Caki2 (cell line): ENCODE results near the gene RAD51D. TPM values are rescaled to one million over a fixed set of nuclear protein-coding genes. Genes with fewer than 3 reads are reported as not detected.
"Not testable (repeated sequence)": the region's sequence is repeated elsewhere in the genome, so short reads cannot be mapped to it uniquely, and the experiment has no call there.

Source experiments
- DNase-seq: peaks from one replicate; pipeline ENCODE4 v3.0.0-alpha.2; 2015; ENCODE audit warnings: low read depth
- in situ Hi-C: cut with HindIII; loops from 2 replicates; pipeline ENCODE4 v1.10.0; 2016; ENCODE audit warnings: low sequenced_read_pairs, low pct_unique_long_range_greater_than_20kb, mixed read lengths
- total RNA-seq: library from RNA; depleted of rRNA; stranded (reverse); fragments of >200 nt; shearing (Covaris generic); gene quantifications from 2 replicates; pipeline ENCODE4 v1.2.3, GENCODE V29; 2014; ENCODE audit warnings: low replicate concordance; rRNA removed

RAD51D gene
- total RNA-seq, 1 experiment from 2014 or later, result 3.6 TPM

DNA sequence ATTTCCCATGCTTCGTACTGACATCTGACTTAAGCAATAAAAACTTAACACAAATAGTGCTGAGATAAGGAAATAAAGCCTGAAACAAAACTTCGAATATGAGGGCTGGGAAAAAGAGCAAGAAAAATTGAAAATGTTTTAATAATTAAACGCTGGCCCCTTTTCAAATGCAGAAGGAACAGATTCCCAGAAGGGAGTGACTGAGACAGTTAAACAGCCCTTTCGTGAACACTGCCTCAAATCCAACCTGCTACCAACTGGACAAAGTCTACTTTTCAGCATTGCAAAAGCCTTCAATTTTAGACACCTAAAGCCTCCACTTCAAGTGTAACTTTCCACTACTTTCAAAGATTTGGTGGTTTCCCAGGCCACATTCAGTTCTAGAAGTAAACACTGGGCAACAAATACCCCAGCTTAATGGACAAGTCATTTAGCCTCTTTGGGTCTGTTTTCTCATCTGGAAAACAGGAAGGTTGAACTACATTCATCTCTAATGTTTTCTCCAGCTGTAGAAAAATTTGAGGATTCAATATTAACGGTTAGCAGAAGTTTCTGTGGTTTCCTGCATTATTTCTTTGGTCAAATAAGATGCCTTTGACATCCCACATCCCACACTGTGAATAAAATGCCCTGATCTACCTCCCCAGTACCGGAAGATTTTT lies 68.0 kb downstream of the RAD51D start:
- in situ Hi-C loops, result no loop called here
- DNase-seq, result no peak

DNA sequence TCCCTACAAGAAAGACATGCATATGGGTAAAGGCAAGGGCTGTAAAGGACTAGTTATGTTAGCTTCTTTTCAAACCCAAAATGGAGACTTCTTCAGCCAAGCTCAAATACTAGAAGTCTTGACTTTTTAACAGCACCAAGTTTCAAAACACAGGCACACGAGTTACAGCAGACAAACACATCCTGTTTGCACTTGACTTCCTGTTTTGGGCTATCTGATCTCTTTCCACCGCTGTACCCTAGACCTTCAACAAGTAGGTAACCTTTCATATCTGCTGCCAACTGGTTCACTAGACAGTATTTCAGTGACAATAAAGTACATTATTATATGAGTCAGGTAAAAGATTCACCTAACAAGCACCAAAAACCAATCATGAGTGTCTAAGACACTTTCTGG lies 68.5 kb downstream of the RAD51D start:
- DNase-seq, result peak; percentile 41
- in situ Hi-C loops, result no loop called here

DNA sequence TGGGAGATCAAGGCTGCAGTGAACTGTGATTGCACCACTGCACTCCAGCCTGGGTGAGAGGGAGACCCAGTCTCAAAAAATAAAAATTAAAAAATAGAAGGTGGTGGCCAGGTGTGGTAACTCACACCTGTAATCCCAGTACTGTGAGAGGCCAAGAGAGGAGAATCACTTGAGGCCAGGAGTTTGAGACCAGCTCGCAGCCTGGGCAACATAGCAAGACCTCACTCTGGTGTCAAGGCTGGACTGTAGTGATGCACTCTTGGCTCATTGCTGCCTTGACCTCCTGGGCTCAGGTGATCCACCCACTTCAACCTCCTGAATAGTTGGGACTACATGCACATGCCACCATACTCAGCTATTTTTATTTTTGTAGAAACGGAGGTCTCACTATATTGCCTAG lies 69.5 kb downstream of the RAD51D start:
- DNase-seq, result no peak
- in situ Hi-C loops, result no loop called here

DNA sequence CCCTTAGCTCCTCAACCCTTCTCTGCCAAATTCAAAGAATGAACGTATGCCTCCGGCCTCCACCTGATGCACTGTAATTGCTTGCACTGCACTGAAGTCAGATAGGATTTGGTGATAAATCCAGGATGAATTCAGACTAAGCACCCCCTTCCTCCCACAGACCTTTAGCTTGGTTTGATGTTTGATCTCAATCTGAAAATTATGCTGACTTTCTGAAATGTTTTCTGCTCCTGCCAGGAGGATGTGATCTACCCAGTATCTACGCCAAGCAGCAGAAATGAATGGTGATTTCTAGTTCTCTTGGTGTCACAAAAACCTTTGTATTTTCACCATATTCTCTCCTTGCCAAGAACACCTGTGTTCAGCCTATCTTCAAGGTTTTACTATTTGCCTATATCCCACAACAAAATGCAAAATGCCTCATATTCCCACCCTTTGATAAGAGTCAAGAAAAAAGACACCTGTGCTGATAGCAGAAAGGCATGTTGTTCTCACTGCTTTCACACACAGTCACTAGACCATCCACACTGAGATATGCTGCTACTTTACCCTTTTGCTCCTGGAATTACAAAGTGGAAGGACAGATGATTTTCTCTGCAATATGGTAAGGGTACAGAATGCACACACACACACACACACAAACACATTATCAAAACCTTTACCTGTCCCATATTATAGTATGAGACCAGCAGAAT lies 70.8 kb downstream of the RAD51D start:
- in situ Hi-C loops, result no loop called here

DNA sequence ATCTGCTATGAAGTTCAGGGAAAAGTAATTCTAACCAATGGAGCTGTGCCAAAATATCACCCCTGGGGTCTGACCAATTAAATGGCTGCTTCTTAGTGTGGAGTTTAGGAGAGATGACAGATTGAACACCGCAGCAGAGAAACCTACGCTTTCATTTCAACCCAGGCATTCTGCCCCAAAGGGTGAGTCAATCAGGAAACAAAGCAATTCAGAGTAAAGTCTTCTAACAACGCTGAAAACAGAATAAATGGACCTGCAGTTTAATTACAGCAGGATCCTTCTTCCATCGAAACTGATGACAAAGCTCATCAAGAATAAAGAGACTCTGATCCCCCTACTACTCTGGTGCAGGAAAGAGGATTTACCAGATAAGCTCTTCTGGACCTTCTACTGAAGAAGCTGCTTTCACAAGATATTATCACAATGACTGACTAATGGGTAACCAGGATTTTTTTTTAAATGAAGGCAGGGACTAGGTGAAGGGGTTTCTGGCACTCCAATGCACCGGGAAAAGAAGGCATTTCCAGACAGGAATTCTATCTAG lies 72.8 kb downstream of the RAD51D start:
- peak; percentile 75 for DNase-seq
- in situ Hi-C loops, result no loop called here

More for the DNA sequence above, 70.8 kb downstream of the RAD51D start:
- DNase-seq, result no peak

DNA sequence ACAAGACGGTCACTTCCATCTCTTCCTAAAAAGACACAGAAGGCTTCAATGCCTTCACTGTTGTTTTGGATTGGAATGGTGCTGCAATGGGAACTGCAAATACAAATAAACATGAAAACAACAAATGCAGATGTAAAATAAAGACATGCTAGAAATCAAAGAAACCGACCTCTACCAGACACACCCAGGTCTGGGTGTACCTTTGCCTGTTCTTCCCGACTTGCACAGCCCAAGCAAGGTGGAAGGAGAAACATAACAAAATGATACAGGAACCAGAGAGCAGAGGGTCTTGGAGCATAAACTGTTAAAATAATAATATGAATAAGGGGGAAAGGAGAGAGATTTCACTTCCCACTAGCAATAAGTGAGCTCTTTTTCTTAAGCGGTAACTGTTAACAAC lies 73.4 kb downstream of the RAD51D start:
- in situ Hi-C loops, result no loop called here

DNA sequence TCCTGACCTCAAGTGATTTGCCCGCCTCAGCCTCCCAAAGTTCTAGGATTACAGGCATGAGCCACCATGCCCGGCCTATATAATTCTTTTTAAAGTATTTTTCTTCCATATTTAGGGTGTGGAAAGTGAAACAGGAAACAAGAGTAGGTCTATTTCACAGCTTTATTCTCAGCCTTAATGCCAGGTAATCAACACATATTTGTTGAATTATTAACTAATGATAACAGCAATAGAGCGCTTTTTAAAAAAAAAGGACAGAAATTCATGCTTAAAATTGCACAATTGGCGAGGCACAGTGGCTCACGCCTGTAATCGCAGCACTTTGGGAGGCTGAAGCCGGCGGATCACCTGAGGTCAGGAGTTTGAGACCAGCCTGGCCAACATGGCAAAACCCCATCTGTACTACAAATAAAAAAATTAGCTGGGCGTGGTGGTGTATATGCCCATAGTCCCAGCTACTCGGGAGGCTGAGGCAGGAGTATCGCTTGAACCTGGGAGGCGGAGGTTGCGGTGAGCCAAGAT lies 74.1 kb downstream of the RAD51D start:
- DNase-seq, in situ Hi-C loops: not testable (repeated sequence)

More for the DNA sequence above, 73.4 kb downstream of the RAD51D start:
- no peak for DNase-seq

DNA sequence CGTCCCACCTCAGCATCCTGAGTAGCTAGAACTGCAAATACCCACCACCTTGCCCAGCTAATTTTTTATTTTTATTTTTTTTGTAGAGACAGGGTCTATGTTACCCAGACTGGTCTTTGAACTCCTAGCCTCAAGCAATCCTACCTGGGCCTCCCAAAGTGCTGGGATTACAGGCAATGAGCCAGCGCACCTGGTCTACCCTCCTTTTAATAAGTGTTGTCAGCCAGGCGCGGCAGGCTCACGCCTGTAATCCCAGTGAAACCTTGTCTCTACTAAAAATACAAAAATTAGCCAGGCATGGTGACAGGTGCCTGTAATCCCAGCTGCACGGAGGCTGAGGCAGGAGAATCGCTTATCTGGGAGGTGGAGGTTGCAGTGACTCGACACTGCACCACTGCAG lies 75.5 kb downstream of the RAD51D start:
- in situ Hi-C loops, result no loop called here
- no peak for DNase-seq

Other genes with a start within 250 kb of the RAD51D start
- gene CCT6B, start 158.4 kb downstream of the RAD51D start, total RNA-seq, result 0.70 TPM in 1 of 2 replicates, not detected in the other
- 9.8 and 17.8 TPM in 2 replicates for gene ZNF830, start 158.3 kb downstream of the RAD51D start, total RNA-seq
- 42.1 and 83.6 TPM in 2 replicates for gene LIG3, start 139.3 kb downstream of the RAD51D start, total RNA-seq
- 75.3 and 76.0 TPM in 2 replicates for gene RFFL, start 56.2 kb downstream of the RAD51D start, total RNA-seq
- not detected in 2 replicates for gene FNDC8, start 1.8 kb upstream of the RAD51D start, total RNA-seq
- gene NLE1, start 22.4 kb upstream of the RAD51D start, total RNA-seq, result 39.3 and 53.6 TPM in 2 replicates
- gene UNC45B, start 28.0 kb upstream of the RAD51D start, total RNA-seq, result not detected in 2 replicates
- gene SLC35G3, start 74.5 kb upstream of the RAD51D start, total RNA-seq, result not detected in 2 replicates
- 2.3 and 4.7 TPM in 2 replicates for gene SLFN5, start 123.2 kb upstream of the RAD51D start, total RNA-seq